ENCODE data around the gene PIH1D2. TPM values are rescaled to one million over a fixed set of nuclear protein-coding genes. Genes with fewer than 3 reads are reported as not detected.
"Not testable (repeated sequence)": the region's sequence is repeated elsewhere in the genome, so short reads cannot be mapped to it uniquely, and the experiment has no call there.

PIH1D2 gene
- total and polyA plus RNA-seq, 2 donors (not counting 3 experiments of a cell fraction or from before 2014, with no cell fraction given): 0.51 to 1.3 TPM

GRCh38 chr11:112029460-112029859 is 44.4 kb downstream of the PIH1D2 start:
- FAIRE-seq (no peak), DNase-seq (ENCODE audit: low read depth, low spot score) (no peak)
- Histone ChIP-seq H4K20me1 (replicated peaks; ENCODE audit: control insufficient read depth, extremely low read depth, insufficient read depth, low read length) (no peaks in the 10 kb centered on the region), H3K36me3 (ENCODE audit: control insufficient read depth in 2 of 2, extremely low read depth in 1 of 2, insufficient read depth in 2 of 2, low read length in 2 of 2) (peaks cover 15 to 18% of the 10 kb centered on the region in 2 experiments), H3K4me1 (ENCODE audit: control insufficient read depth, extremely low read depth, insufficient read depth, low read length) (peaks cover 5% of the 10 kb centered on the region), H3K27ac (ENCODE audit: insufficient read depth, low read depth, low read length) (no peak overlapping the region), H3K4me3 (replicated peaks in 1 of 3; ENCODE audit: insufficient read depth in 1 of 3, low read depth in 1 of 3, low read length in 3 of 3) (no peak overlapping the region), H3K27me3 (ENCODE audit: control insufficient read depth in 2 of 2, insufficient read depth in 2 of 2, low read length in 2 of 2) (no peaks in the 10 kb centered on the region), H3K79me2 (ENCODE audit: control insufficient read depth, insufficient read depth, low read length) (peaks cover 9% of the 10 kb centered on the region), H2AFZ (ENCODE audit: low read depth, low read length) (no peak overlapping the region), H3K9ac (replicated peaks; ENCODE audit: extremely low read depth, insufficient read depth, low read length) (no peak overlapping the region), H3K9me1 (replicated peaks; ENCODE audit: control insufficient read depth, extremely low read depth, insufficient read depth, low read length) (no peaks in the 10 kb centered on the region), H3K9me3 (replicated peaks; ENCODE audit: control insufficient read depth, insufficient read depth, low read length) (no peaks in the 10 kb centered on the region), H3K4me2 (ENCODE audit: insufficient read depth, low read length) (no peak overlapping the region)
- dilution Hi-C loops (cut with MboI; ENCODE audit: extremely low pct_ligation_motif_present, low sequenced_read_pairs) (no loop called here), intact Hi-C loops (cut with micrococcal nuclease) (no loop called here)
- no TSS peak for BruUV-seq (replicated peaks)
- TF ChIP-seq JUN (IDR thresholded peaks at IDR 0.05; ENCODE audit: borderline replicate concordance, insufficient read depth, insufficient read length, low read depth): no peak
- TF ChIP-seq FOS (IDR thresholded peaks at IDR 0.05; ENCODE audit: borderline replicate concordance, insufficient read depth, low read length): no peak
- no peak for TF ChIP-seq POLR2A (IDR thresholded peaks at IDR 0.05; ENCODE audit: low read depth, low read length)
- TF ChIP-seq POLR2AphosphoS5 (IDR thresholded peaks at IDR 0.05; ENCODE audit: insufficient read depth, low read depth, low read length): no peak
- no peak for TF ChIP-seq CTCF (IDR thresholded peaks at IDR 0.05; ENCODE audit: extremely low read depth in 1 of 2, insufficient read depth in 1 of 2, low read depth in 1 of 2, low read length in 2 of 2)
- no peak for TF ChIP-seq MYC (IDR thresholded peaks at IDR 0.05; ENCODE audit: low read depth, low read length)
- no peak for TF ChIP-seq EZH2 (IDR thresholded peaks at IDR 0.05; ENCODE audit: borderline replicate concordance, low read depth, low read length, severe bottlenecking)
- TF ChIP-seq MAX (IDR thresholded peaks at IDR 0.05; ENCODE audit: insufficient read depth, insufficient read length): no peak
- no peak for TF ChIP-seq GATA2 (IDR thresholded peaks at IDR 0.05; ENCODE audit: insufficient read depth, insufficient read length, low read depth, low read length)
- POLR2A ChIA-PET: no interaction called here
- CTCF ChIA-PET: no interaction called here

GRCh38 chr11:112026784-112027410 is 46.9 kb downstream of the PIH1D2 start:
- FAIRE-seq; POLR2A ChIA-PET; intact Hi-C loops (cut with micrococcal nuclease): not testable (repeated sequence)

More at GRCh38 chr11:112026784-112027410, 46.9 kb downstream of the PIH1D2 start:
- CTCF ChIA-PET; dilution Hi-C loops (cut with MboI; ENCODE audit: extremely low pct_ligation_motif_present, low sequenced_read_pairs); BruUV-seq (replicated peaks); H3K27ac ChIP-seq (ENCODE audit: insufficient read depth, low read depth, low read length); H3K27me3 ChIP-seq (ENCODE audit: control insufficient read depth in 2 of 2, insufficient read depth in 2 of 2, low read length in 2 of 2); H3K9ac ChIP-seq (replicated peaks; ENCODE audit: extremely low read depth, insufficient read depth, low read length); H3K9me3 ChIP-seq (replicated peaks; ENCODE audit: control insufficient read depth, insufficient read depth, low read length); DNase-seq (ENCODE audit: low read depth, low spot score); H4K20me1 ChIP-seq (replicated peaks; ENCODE audit: control insufficient read depth, extremely low read depth, insufficient read depth, low read length); H3K4me3 ChIP-seq (replicated peaks in 1 of 3; ENCODE audit: insufficient read depth in 1 of 3, low read depth in 1 of 3, low read length in 3 of 3); H2AFZ ChIP-seq (ENCODE audit: low read depth, low read length); H3K9me1 ChIP-seq (replicated peaks; ENCODE audit: control insufficient read depth, extremely low read depth, insufficient read depth, low read length); H3K79me2 ChIP-seq (ENCODE audit: control insufficient read depth, insufficient read depth, low read length); H3K4me2 ChIP-seq (ENCODE audit: insufficient read depth, low read length): not testable (repeated sequence)
- Histone ChIP-seq H3K36me3 (ENCODE audit: control insufficient read depth in 2 of 2, extremely low read depth in 1 of 2, insufficient read depth in 2 of 2, low read length in 2 of 2) (peaks cover 9 to 13% of the 10 kb centered on the region in 2 experiments), H3K4me1 (ENCODE audit: control insufficient read depth, extremely low read depth, insufficient read depth, low read length) (peaks cover 11% of the 10 kb centered on the region)

Measured in endothelial cell of umbilical vein (primary cell).